Activated T-cell treated with anti-CD3 and anti-CD28 coated beads, Interleukin-2, amount 50 U/mL, for 72 hours (primary cell): ENCODE results near the gene UNC13A. TPM values are rescaled to one million over a fixed set of nuclear protein-coding genes. Genes with fewer than 3 reads are reported as not detected.
"Not testable (repeated sequence)": the region's sequence is repeated elsewhere in the genome, so short reads cannot be mapped to it uniquely, and the experiment has no call there.

ENCODE experiments used
- ATAC-seq, 2 donors: fragments of 150-1000 bp; cut with Tn5 transposase; replicated peaks in 1 of 2; 2 replicates each; pipeline ENCODE4 v1.10.0; 2021; ENCODE audit warnings: moderate library complexity in 2 of 2, mild to moderate bottlenecking in 1 of 2
- DNase-seq, 2 donors: peaks; one replicate each; pipeline ENCODE4 v3.0.0; 2021 to 2022; ENCODE audit warnings: mixed read lengths in 1 of 2
- H3K27ac Mint-ChIP-seq: one replicate; pipeline ENCODE4 v1.8.0; 2022; ENCODE audit warnings: mild to moderate bottlenecking, moderate library complexity, mixed read lengths
- H3K27me3 Mint-ChIP-seq: one replicate; pipeline ENCODE4 v1.8.0; 2022; ENCODE audit warnings: low read depth, mixed read lengths
- H3K36me3 Mint-ChIP-seq, 2 donors: one replicate each; pipeline ENCODE4 v1.8.0; 2022; ENCODE audit warnings: mixed read lengths in 2 of 2, mild to moderate bottlenecking in 1 of 2; ENCODE audit not compliant: insufficient read depth in 2 of 2
- H3K4me1 Mint-ChIP-seq: one replicate; pipeline ENCODE4 v1.8.0; 2022; ENCODE audit warnings: low read depth, mixed read lengths
- H3K4me3 Mint-ChIP-seq, 2 donors: one replicate each; pipeline ENCODE4 v1.8.0; 2022; ENCODE audit warnings: mild to moderate bottlenecking in 2 of 2, mixed read lengths in 2 of 2, moderate library complexity in 2 of 2
- H3K9me3 Mint-ChIP-seq, 2 donors: one replicate each; pipeline ENCODE4 v1.8.0; 2022; ENCODE audit warnings: mixed read lengths in 2 of 2
- total RNA-seq, 2 donors: library from RNA; stranded (reverse); gene quantifications; one replicate each; pipeline ENCODE4 v1.2.3, GENCODE V29; 2022

The UNC13A gene
- total RNA-seq, 2 donors from 2014 or later: 0.31 to 0.32 TPM

GRCh38 chr19:17572638-17573037, 115.5 kb downstream of the UNC13A start:
- Mint-ChIP-seq H3K27me3 (no peaks in the 10 kb centered on the region), H3K4me3 (no peak overlapping the region), H3K9me3 (no peaks in the 10 kb centered on the region), H3K27ac (no peak overlapping the region), H3K4me1 (peaks cover 5% of the 10 kb centered on the region), H3K36me3 (peaks cover 3 to 12% of the 10 kb centered on the region in 2 donors)
- no peak for DNase-seq
- ATAC-seq: no peak

DNA sequence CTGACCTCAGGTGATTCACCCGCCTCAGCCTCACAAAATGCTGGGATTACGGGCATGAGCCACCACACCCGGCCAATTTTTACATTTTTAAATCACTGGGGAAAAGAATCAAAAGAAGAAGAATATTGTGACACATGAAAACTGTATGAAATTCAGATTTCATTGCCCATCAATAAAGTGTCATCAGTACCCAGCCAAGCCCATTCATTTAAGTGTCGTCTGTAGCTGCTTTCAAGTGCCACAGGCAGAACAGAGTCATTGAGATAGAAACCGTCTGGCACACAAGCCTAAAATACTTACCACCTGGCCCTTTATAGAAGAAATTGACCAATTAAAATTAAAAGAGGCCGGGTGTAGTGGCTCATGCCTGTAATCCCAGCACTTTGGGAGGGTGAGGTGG, 117.4 kb downstream of the UNC13A start:
- Mint-ChIP-seq H3K27me3 (no peaks in the 10 kb centered on the region), H3K27ac (no peak overlapping the region), H3K4me1 (peaks cover 5% of the 10 kb centered on the region), H3K9me3 (no peaks in the 10 kb centered on the region), H3K4me3 (no peak overlapping the region), H3K36me3 (peaks cover 0 to 14% of the 10 kb centered on the region in 2 donors)
- ATAC-seq (no peak), DNase-seq (no peak)

GRCh38 chr19:17570291-17570690, 117.9 kb downstream of the UNC13A start:
- not testable (repeated sequence) for H3K27me3 Mint-ChIP-seq, H3K27ac Mint-ChIP-seq, H3K9me3 Mint-ChIP-seq, DNase-seq, H3K4me1 Mint-ChIP-seq, H3K4me3 Mint-ChIP-seq, ATAC-seq
- H3K36me3 Mint-ChIP-seq: peaks cover 0 to 14% of the 10 kb centered on the region in 2 donors

- no peak overlapping the region for H3K4me3 Mint-ChIP-seq
- H3K4me1 Mint-ChIP-seq: no peaks in the 10 kb centered on the region
- DNase-seq (no peak), ATAC-seq (no peak)
- H3K9me3 Mint-ChIP-seq: no peaks in the 10 kb centered on the region
- no peaks in the 10 kb centered on the region for H3K27me3 Mint-ChIP-seq
- peaks cover 0 to 18% of the 10 kb centered on the region in 2 donors for H3K36me3 Mint-ChIP-seq
- no peak overlapping the region for H3K27ac Mint-ChIP-seq
Measured at GRCh38 chr19:17567940-17568339, 120.2 kb downstream of the UNC13A start.

DNA sequence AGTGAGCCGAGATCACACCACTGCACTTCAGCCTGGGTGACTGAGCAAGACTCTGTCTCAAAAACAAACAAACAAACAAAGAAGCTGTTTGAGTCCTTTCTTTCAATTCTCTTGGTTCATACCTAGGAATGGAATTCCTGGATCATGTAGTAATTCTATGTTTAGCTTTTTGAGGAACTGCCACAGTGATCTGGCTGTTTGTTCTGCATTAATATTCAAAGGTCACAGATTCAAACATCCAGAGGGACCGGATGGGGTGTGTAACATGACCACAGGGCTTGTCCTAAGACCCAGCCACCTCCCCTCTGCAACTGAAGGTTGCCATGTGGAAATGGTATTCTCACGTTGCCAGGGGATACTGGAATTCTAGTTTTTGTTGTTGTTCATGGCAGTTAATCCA, 122.5 kb downstream of the UNC13A start:
- Mint-ChIP-seq H3K27me3 (no peaks in the 10 kb centered on the region), H3K4me1 (no peaks in the 10 kb centered on the region), H3K36me3 (peaks cover 0 to 21% of the 10 kb centered on the region in 2 donors), H3K9me3 (no peaks in the 10 kb centered on the region), H3K4me3 (no peak overlapping the region), H3K27ac (no peak overlapping the region)
- ATAC-seq (no peak), DNase-seq (no peak)

DNA sequence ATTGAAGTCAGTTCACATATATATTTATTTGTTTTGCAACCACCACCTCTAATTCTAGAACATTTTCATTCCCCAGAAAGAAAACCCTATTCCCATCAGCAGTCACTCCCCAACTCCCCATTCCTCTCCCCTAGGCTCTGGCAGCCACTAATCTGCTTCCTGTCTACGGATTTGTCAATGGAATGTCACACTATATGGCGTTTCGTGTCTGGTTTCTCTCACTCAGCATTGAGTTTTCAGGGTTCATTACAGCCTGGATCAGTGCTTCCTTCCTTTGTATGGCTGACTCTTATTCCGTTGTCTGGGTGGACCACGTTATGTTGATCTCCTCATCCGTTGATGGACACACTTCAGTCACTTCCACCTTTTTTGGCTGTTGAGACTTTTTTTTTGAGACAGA, 123.4 kb downstream of the UNC13A start:
- Mint-ChIP-seq H3K27me3 (no peaks in the 10 kb centered on the region), H3K36me3 (peaks cover 5 to 26% of the 10 kb centered on the region in 2 donors), H3K4me1 (no peaks in the 10 kb centered on the region), H3K4me3 (no peak overlapping the region), H3K27ac (no peak overlapping the region), H3K9me3 (no peaks in the 10 kb centered on the region)
- no peak for DNase-seq
- no peak for ATAC-seq

GRCh38 chr19:17562561-17562960, 125.6 kb downstream of the UNC13A start:
- DNase-seq (no peak), ATAC-seq (no peak)
- no peaks in the 10 kb centered on the region for H3K27me3 Mint-ChIP-seq
- H3K4me1 Mint-ChIP-seq: no peaks in the 10 kb centered on the region
- H3K4me3 Mint-ChIP-seq: no peak overlapping the region
- no peaks in the 10 kb centered on the region for H3K9me3 Mint-ChIP-seq
- H3K36me3 Mint-ChIP-seq: peaks cover 5 to 21% of the 10 kb centered on the region in 2 donors
- no peak overlapping the region for H3K27ac Mint-ChIP-seq

DNA sequence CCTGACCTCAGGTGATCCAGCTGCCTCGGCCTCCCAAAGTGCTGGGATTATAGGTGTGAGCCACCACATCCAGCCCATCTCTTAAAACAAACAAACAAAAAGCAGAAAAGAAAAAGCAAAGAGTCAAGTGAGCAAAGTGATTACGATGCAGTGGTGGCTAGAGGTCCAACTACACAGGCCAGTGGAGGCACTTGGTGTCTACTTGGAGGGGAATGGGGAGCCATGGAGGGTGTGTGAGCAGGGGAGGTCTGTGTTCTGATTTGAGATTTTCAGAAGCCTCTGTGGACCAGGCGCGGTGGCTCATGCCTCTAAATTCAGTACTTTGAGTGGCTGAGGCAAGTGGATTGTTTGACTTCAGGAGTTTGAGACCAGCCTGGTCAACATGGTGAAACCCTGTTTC, 126.1 kb downstream of the UNC13A start:
- Mint-ChIP-seq H3K27ac (no peak overlapping the region), H3K9me3 (no peaks in the 10 kb centered on the region), H3K27me3 (no peaks in the 10 kb centered on the region), H3K36me3 (peaks cover 5 to 21% of the 10 kb centered on the region in 2 donors), H3K4me1 (peaks cover 4% of the 10 kb centered on the region), H3K4me3 (no peak overlapping the region)
- ATAC-seq (no peak), DNase-seq (no peak)

DNA sequence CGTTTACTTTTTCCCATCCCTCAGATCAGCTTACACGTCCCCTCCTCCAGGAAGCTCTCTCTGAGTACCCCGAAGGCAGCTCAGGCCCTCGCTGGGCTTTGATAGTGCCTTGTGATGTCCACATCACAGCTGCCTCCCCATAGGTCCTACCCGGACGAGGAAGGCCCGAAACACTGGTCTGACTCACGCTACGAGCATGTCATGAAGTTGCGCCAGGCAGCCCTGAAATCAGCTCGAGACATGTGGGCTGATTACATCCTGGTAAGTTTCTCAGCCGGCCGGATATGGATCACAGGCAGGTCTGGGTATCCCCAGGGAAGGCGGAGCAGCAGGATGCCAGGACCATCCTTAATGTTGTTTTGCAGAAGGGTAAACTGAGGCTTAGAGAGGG, 128.0 kb downstream of the UNC13A start:
- H3K27ac Mint-ChIP-seq: no peak overlapping the region
- no peak for ATAC-seq
- no peaks in the 10 kb centered on the region for H3K27me3 Mint-ChIP-seq
- no peak for DNase-seq
- no peaks in the 10 kb centered on the region for H3K9me3 Mint-ChIP-seq
- peaks cover 13% of the 10 kb centered on the region for H3K4me1 Mint-ChIP-seq
- H3K36me3 Mint-ChIP-seq: peaks cover 7 to 17% of the 10 kb centered on the region in 2 donors
- H3K4me3 Mint-ChIP-seq: no peak overlapping the region

DNA sequence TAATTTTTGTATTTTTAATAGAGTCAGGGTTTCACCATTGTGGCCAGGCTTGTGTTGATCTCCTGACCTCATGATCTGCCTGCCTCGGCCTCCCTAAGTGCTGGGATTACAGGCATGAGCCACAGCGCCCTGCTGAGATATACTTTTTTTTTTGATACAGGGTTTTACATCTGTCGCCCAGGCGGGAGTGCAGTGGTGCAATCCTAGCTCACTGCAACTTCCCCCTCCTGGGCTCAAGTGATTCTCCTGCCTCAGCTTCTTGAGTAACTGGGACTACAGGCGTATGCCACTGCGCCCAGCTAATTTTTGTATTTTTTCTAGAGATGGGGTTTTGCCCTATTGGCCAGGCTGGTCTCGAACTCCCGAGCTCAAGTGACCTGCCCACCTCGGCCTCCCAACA, 130.7 kb downstream of the UNC13A start:
- DNase-seq (no peak), ATAC-seq (no peak)
- no peak overlapping the region for H3K27ac Mint-ChIP-seq
- peak overlapping the region; percentile 55 to 86 for H3K4me3 Mint-ChIP-seq
- peaks cover 17% of the 10 kb centered on the region for H3K4me1 Mint-ChIP-seq
- H3K9me3 Mint-ChIP-seq: no peaks in the 10 kb centered on the region
- H3K36me3 Mint-ChIP-seq: peaks cover 7 to 13% of the 10 kb centered on the region in 2 donors
- H3K27me3 Mint-ChIP-seq: no peaks in the 10 kb centered on the region

- Mint-ChIP-seq H3K4me1 (peaks cover 17% of the 10 kb centered on the region), H3K27ac (no peak overlapping the region), H3K36me3 (peaks cover 7 to 12% of the 10 kb centered on the region in 2 donors), H3K27me3 (no peaks in the 10 kb centered on the region), H3K9me3 (no peaks in the 10 kb centered on the region), H3K4me3 (peak overlapping the region; percentile 86 to 88)
- ATAC-seq (no peak), DNase-seq (no peak)
Measured at GRCh38 chr19:17556995-17557394, 131.2 kb downstream of the UNC13A start.

- Mint-ChIP-seq H3K36me3 (peaks cover 7 to 9% of the 10 kb centered on the region in 2 donors), H3K27me3 (no peaks in the 10 kb centered on the region), H3K4me3 (peak overlapping the region; percentile 86 to 88), H3K9me3 (no peaks in the 10 kb centered on the region), H3K4me1 (peaks cover 17% of the 10 kb centered on the region), H3K27ac (peak overlapping the region; percentile 68)
- ATAC-seq (peak; percentile 10 to 50), DNase-seq (peak; percentile 33 to 42)
Measured at GRCh38 chr19:17555929-17556813, 132.0 kb downstream of the UNC13A start.

GRCh38 chr19:17555480-17555928, 132.7 kb downstream of the UNC13A start, which contains the start of gene COLGALT1:
COLGALT1 (plus strand) TSS chr19:17555649; CDS start chr19:17555714, 65 bp downstream.
- Mint-ChIP-seq H3K27ac (peak within 1 kb of the TSS; percentile 68), H3K4me1 (peaks cover 17% of the 10 kb centered on the region)
- ATAC-seq: peak; percentile 98

More at GRCh38 chr19:17555480-17555928, 132.7 kb downstream of the UNC13A start, which contains the start of gene COLGALT1:
- Mint-ChIP-seq H3K27me3 (no peaks in the 10 kb centered on the region), H3K36me3 (peaks cover 7 to 9% of the 10 kb centered on the region in 2 donors), H3K9me3 (no peaks in the 10 kb centered on the region), H3K4me3 (peak within 1 kb of the TSS; percentile 86 to 88)
- DNase-seq: peak; percentile 99 to 100
